Choroid plexus epithelial cell (primary cell): ENCODE measurements around the gene IGFL2.
"Not testable (repeated sequence)": the region's sequence is repeated elsewhere in the genome, so short reads cannot be mapped to it uniquely, and the experiment has no call there.

Experiments
- DNase-seq: peaks from one replicate; pipeline ENCODE4 v3.0.0-alpha.2; 2010; ENCODE audit warnings: low read depth
- H3K4me3 ChIP-seq: 2 replicates; pipeline ENCODE4 v1.5.1; 2011; ENCODE audit warnings: low read depth, mild to moderate bottlenecking, control low read depth, low read length, moderate library complexity
- TF ChIP-seq, protein P1 (sequence below): conservative IDR thresholded peaks from 2 replicates; pipeline ENCODE4 v1.5.1; 2011; ENCODE audit warnings: low read depth, mild to moderate bottlenecking, control low read depth, inconsistent platforms, low read length, moderate library complexity

The IGFL2 gene

DNA sequence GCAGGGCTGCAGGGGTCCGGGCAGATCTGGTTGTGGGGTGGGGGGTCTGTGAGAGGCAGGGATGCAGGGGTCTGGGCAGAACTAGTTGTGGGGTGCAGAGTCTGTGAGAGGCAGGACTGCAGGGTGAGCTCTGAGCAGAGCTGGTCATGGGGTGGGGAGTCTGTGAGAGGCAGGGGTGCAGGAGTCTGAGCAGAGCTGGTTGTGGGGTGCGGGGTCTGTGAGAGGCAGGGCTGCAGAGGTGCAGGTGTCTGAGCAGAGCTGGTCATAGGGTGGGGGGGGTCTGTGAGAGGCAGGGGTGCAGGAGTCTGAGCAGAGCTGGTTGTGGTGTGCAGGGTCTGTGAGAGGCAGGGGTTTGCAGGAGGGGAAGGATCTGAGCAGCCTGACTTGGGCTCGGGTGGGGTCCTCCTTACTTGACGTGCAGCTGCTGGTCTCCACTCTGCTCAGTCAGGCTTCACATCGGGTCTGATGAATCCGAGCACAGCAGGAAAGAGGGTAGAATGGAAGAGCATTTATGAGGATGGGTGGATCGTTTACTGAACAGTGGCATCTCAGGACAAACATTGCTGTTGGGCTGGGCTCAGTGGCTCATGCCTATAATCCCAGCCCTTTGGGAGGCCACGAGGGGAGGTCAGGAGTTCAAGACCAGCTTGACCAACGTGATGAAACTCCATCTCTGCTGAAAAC, 31.2 kb downstream of the IGFL2 start:
- no peak overlapping the region for H3K4me3 ChIP-seq
- TF ChIP-seq, protein P1, sequence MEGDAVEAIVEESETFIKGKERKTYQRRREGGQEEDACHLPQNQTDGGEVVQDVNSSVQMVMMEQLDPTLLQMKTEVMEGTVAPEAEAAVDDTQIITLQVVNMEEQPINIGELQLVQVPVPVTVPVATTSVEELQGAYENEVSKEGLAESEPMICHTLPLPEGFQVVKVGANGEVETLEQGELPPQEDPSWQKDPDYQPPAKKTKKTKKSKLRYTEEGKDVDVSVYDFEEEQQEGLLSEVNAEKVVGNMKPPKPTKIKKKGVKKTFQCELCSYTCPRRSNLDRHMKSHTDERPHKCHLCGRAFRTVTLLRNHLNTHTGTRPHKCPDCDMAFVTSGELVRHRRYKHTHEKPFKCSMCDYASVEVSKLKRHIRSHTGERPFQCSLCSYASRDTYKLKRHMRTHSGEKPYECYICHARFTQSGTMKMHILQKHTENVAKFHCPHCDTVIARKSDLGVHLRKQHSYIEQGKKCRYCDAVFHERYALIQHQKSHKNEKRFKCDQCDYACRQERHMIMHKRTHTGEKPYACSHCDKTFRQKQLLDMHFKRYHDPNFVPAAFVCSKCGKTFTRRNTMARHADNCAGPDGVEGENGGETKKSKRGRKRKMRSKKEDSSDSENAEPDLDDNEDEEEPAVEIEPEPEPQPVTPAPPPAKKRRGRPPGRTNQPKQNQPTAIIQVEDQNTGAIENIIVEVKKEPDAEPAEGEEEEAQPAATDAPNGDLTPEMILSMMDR, result no peak
- DNase-seq, result no peak

DNA sequence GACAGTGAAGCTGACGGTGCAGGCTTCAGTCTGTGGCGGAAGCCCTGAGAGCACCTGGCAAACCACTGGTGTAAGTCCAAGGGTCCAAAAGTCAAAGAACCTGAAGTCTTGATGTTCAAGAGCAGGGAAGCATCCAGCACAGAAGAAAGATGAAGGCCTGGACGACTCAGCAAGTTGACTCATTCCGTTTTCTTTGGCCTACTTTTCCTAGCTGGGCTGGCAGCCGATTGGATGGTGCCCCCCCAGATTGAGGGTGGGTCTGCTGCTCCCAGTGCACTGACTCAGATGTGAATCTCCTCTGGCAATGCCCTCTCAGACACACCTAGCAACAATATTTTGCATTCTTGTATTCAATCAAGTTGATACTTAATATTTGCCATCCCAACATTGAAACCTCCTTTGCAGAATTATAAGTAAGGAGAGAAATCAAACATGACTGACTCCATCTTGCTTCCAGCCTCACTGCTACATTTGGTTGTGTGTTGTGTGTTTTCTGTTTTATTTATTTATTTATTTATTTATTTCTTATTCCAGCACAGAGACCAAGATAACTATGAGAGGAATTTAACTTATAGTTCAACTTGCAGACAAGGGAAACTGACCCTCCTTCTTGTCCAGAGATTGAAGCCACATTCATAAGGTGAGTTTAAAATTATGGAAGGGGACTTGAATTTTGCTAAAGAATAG, 32.8 kb downstream of the IGFL2 start:
- TF ChIP-seq, protein P1, result no peak
- DNase-seq, result no peak
- no peak overlapping the region for H3K4me3 ChIP-seq

DNA sequence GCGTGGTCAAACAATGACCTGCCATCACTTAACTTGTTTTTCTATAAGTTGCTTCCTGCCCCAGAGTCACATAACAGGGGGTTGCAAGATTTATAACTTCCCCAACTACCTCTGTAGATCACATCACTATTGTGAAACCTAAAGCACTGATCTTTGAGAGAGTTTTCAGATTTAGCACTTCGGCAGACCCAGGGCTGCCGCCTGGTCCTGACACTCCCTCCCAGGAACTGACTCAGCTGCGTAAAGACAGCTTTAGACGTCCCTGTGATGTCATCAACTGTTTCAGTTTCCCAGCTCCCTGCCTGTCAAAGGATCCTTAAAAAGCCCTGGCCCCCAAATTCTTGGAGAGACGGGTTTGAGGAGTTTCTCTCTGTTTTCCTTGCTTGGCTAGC, 33.3 kb downstream of the IGFL2 start:
- no peak overlapping the region for H3K4me3 ChIP-seq
- DNase-seq, result peak; percentile 19

DNA sequence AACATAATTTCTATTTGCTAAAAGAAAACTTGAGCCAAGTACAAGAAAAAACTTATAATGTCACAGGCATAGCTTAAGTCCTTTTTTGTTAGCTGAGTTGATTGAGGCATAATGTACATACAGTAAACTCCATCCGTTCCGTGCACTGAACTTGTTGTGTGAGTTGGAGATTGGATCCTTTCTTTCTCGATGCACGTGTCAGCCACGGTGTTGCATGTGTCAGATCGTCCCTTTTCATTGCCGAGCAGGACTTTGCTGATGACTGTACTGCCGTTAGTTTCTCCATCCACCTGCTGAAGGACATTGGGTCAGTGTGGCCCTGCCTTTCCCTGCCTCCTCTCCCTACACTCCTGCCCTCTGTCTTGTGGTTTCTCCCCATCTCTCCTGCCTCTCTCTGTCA, 34.4 kb downstream of the IGFL2 start:
- no peak overlapping the region for H3K4me3 ChIP-seq
- TF ChIP-seq, protein P1, result no peak
- no peak for DNase-seq

More for the DNA sequence above, 33.3 kb downstream of the IGFL2 start:
- TF ChIP-seq, protein P1, result no peak

DNA sequence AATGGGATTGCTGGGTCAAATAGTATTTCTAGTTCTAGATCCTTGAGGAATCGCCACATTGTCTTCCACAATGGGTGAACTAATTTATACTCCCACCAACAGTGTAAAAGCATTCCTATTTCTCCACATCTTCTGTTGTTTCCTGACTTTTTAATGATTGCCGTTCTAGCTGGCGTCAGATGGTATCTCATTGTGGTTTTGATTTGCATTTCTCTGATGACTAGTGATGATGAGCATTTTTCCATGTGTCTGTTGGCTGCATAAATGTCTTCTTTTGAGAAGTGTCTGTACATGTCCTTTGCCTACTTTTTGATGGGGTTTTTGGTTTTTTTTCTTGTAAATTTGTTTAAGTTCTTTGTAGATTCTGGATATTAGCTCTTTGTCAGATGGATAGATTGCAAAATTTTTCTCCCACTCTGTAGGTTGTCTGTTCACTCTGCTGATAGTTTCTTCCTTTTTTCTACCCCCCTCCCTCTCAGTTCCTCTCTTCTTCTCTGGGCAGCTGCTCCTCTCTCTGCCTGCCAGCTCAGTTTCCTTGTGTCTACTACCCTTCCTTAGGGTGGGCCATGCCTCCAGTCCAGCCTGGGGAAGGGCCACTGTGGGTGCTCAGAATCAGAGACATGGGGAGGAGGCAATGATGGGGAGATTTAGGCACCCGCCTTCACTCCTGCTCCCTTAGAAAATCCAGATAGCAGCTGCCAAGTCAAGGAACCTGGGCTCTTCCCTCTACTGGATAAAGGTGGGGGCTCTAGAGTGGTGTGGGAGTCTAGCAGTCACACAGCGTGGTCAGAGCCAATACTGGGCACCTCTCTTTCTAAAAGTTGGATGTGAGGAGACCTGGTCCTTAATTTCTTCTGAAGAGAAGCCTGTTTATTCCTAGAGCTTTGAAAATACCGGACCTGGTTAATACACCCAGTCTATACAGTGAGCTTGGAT, 37.0 kb downstream of the IGFL2 start:
- not testable (repeated sequence) for DNase-seq, H3K4me3 ChIP-seq

DNA sequence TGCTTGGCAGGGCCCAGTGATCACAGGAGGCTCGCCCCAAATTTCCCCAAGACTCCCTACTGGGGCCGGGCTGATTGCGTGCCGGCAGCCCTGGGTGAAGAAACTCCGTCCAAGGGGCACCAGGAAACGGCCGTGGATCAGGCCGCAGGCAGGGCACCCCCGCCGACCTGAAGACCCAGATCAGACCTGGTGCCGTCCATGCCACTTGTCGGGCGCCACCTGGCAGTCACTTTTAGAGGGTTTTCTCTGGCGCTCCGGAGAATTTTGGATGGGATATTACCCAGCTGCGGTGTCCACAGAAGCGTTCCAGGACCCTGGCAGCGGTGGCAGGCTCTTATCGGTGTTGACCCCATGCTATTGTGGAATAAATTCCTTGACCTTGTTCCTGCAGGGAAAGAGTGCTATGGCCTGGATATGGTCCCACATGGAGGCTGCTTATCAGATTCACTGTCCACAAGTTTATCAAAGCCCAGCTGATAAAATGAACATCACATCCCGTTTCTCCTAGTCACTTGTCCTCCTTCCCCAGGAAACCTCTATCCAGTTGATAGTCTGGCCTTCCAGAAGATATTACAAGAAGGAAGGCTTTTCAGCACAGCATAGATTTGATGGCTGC, 38.2 kb downstream of the IGFL2 start:
- no peak for DNase-seq
- no peak overlapping the region for H3K4me3 ChIP-seq
- TF ChIP-seq, protein P1, result no peak

DNA sequence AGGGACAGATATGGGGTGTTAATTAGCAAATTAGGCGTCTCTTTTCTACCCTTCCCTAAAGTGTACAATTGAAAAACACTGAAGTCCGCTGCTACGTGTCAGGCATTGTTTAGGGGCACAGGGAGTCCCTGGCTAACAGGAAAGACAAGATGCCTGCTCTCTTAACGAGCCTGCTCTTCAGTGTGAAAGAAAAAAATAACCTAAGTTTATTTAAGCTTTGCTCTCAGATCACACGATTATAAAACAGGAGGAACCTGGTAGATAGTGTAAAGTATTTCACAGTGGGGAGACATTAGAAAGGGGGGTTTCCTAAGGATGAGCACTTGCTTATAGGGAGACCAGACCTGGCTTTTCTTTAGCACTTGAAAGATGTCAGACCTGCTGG, 38.7 kb downstream of the IGFL2 start:
- no peak for DNase-seq
- TF ChIP-seq, protein P1, result no peak
- H3K4me3 ChIP-seq, result no peak overlapping the region
